ENCODE data around the gene TPO. TPM values are rescaled to one million over a fixed set of nuclear protein-coding genes. Genes with fewer than 3 reads are reported as not detected.
"Not testable (repeated sequence)": the region's sequence is repeated elsewhere in the genome, so short reads cannot be mapped to it uniquely, and the experiment has no call there.

Gene TPO
- total RNA-seq, 1 donor from 2014 or later, result not detected

- Histone ChIP-seq H3K27me3 (ENCODE audit: control insufficient read depth, insufficient read depth, low read length) (no peaks in the 10 kb centered on the region), H3K4me3 (ENCODE audit: low read depth, low read length) (no peak overlapping the region), H3K36me3 (ENCODE audit: control insufficient read depth, insufficient read depth, low read length) (no peaks in the 10 kb centered on the region)
- TF ChIP-seq CTCF (IDR thresholded peaks at IDR 0.05; ENCODE audit: insufficient read depth, low read length, severe bottlenecking), result no peak
- FAIRE-seq (no peak), DNase-seq (ENCODE audit: low read depth) (no peak)
Measured at GRCh38 chr2:1373830-1374229, 39.4 kb upstream of the TPO start.

GRCh38 chr2:1374287-1374686 lies 39.0 kb upstream of the TPO start:
- DNase-seq (ENCODE audit: low read depth) (no peak), FAIRE-seq (no peak)
- Histone ChIP-seq H3K4me3 (ENCODE audit: low read depth, low read length) (no peak overlapping the region), H3K27me3 (ENCODE audit: control insufficient read depth, insufficient read depth, low read length) (no peaks in the 10 kb centered on the region), H3K36me3 (ENCODE audit: control insufficient read depth, insufficient read depth, low read length) (no peaks in the 10 kb centered on the region)
- no peak for TF ChIP-seq CTCF (IDR thresholded peaks at IDR 0.05; ENCODE audit: insufficient read depth, low read length, severe bottlenecking)

- TF ChIP-seq CTCF (IDR thresholded peaks at IDR 0.05; ENCODE audit: insufficient read depth, low read length, severe bottlenecking), result no peak
- no peak for FAIRE-seq
- no peaks in the 10 kb centered on the region for H3K36me3 ChIP-seq (ENCODE audit: control insufficient read depth, insufficient read depth, low read length)
- DNase-seq (ENCODE audit: low read depth), result no peak
- H3K27me3 ChIP-seq (ENCODE audit: control insufficient read depth, insufficient read depth, low read length), result no peaks in the 10 kb centered on the region
- no peak overlapping the region for H3K4me3 ChIP-seq (ENCODE audit: low read depth, low read length)
Measured at GRCh38 chr2:1375794-1376193, 37.5 kb upstream of the TPO start.

GRCh38 chr2:1377473-1377872 lies 35.8 kb upstream of the TPO start:
- H3K36me3 ChIP-seq (ENCODE audit: control insufficient read depth, insufficient read depth, low read length), result no peaks in the 10 kb centered on the region
- TF ChIP-seq CTCF (IDR thresholded peaks at IDR 0.05; ENCODE audit: insufficient read depth, low read length, severe bottlenecking), result no peak
- no peak overlapping the region for H3K4me3 ChIP-seq (ENCODE audit: low read depth, low read length)
- FAIRE-seq, result no peak
- no peaks in the 10 kb centered on the region for H3K27me3 ChIP-seq (ENCODE audit: control insufficient read depth, insufficient read depth, low read length)
- DNase-seq (ENCODE audit: low read depth), result peak; percentile 17

- H3K36me3 ChIP-seq (ENCODE audit: control insufficient read depth, insufficient read depth, low read length), result no peaks in the 10 kb centered on the region
- FAIRE-seq (no peak), DNase-seq (ENCODE audit: low read depth) (no peak)
- no peak for TF ChIP-seq CTCF (IDR thresholded peaks at IDR 0.05; ENCODE audit: insufficient read depth, low read length, severe bottlenecking)
- no peak overlapping the region for H3K4me3 ChIP-seq (ENCODE audit: low read depth, low read length)
- H3K27me3 ChIP-seq (ENCODE audit: control insufficient read depth, insufficient read depth, low read length), result no peaks in the 10 kb centered on the region
Measured at GRCh38 chr2:1378456-1379150, 34.7 kb upstream of the TPO start.

- no peaks in the 10 kb centered on the region for H3K27me3 ChIP-seq (ENCODE audit: control insufficient read depth, insufficient read depth, low read length)
- no peak for FAIRE-seq
Measured at GRCh38 chr2:1381644-1382043, 31.6 kb upstream of the TPO start.

GRCh38 chr2:1387954-1388725 lies 25.1 kb upstream of the TPO start:
- not testable (repeated sequence) for H3K36me3 ChIP-seq (ENCODE audit: control insufficient read depth, insufficient read depth, low read length); H3K4me3 ChIP-seq (ENCODE audit: low read depth, low read length); H3K27me3 ChIP-seq (ENCODE audit: control insufficient read depth, insufficient read depth, low read length); FAIRE-seq
- DNase-seq (ENCODE audit: low read depth), result peak; percentile 12

More at GRCh38 chr2:1381644-1382043, 31.6 kb upstream of the TPO start:
- no peak for TF ChIP-seq CTCF (IDR thresholded peaks at IDR 0.05; ENCODE audit: insufficient read depth, low read length, severe bottlenecking)
- H3K4me3 ChIP-seq (ENCODE audit: low read depth, low read length), result no peak overlapping the region
- no peaks in the 10 kb centered on the region for H3K36me3 ChIP-seq (ENCODE audit: control insufficient read depth, insufficient read depth, low read length)
- DNase-seq (ENCODE audit: low read depth), result no peak

GRCh38 chr2:1390118-1390517 lies 23.1 kb upstream of the TPO start:
- not testable (repeated sequence) for H3K4me3 ChIP-seq (ENCODE audit: low read depth, low read length); DNase-seq (ENCODE audit: low read depth); FAIRE-seq; H3K36me3 ChIP-seq (ENCODE audit: control insufficient read depth, insufficient read depth, low read length); H3K27me3 ChIP-seq (ENCODE audit: control insufficient read depth, insufficient read depth, low read length)

Measured in bronchial epithelial cell (primary cell).